HepG2 (cell line): ENCODE measurements around the gene KAT7. TPM values are rescaled to one million over a fixed set of nuclear protein-coding genes. Genes with fewer than 3 reads are reported as not detected.

ENCODE experiments used
- ATAC-seq: fragments of 200-7000 bp; cut with Tn5 transposase; 3 replicates; pipeline ENCODE4 v1.9.1; 2020; ENCODE audit warnings: mild to moderate bottlenecking, moderate library complexity
- BruUV-seq: library from RNA; stranded (reverse); fragments of 400-500 nt; replicated peaks from 2 replicates; lab custom pipeline; 2021; lab: Mats Ljungman, UMichigan
- CTCF ChIA-PET: fragments of 300-600 bp; formaldehyde crosslinking; extraction: SDS; loops from one replicate; lab custom pipeline; 2021; ENCODE audit warnings: low total read pairs, inconsistent platforms, low intra/inter-chr PET ratio; lab: Yijun Ruan, JAX
- POLR2A ChIA-PET: fragments of 350-600 bp; sonication (Branson Sonifier 250); formaldehyde crosslinking; loops from one replicate; lab custom pipeline; 2020; ENCODE audit warnings: antibody characterized with exemption, inconsistent platforms; lab: Yijun Ruan, JAX
- DNase-seq: peaks from one replicate; pipeline ENCODE4 v3.0.0-alpha.2; 2015; ENCODE audit warnings: low spot score
- FAIRE-seq: peaks from 3 replicates; lab custom pipeline; 2011; peaks lifted over from hg19 to GRCh38; lab: Jason Lieb, UNC
- H2AFZ ChIP-seq: one replicate; pipeline ENCODE4 v1.6.1; 2011; ENCODE audit warnings: low read length, inconsistent platforms
- H3K27ac ChIP-seq: fragments of 300-600 bp; 3 replicates; pipeline ENCODE4 v1.8.0; 2011; ENCODE audit warnings: mixed run types, mild to moderate bottlenecking, mixed read lengths, low read length, inconsistent platforms; ENCODE audit not compliant: insufficient read depth; ENCODE audit errors: extremely low read length
- H3K27me3 ChIP-seq, 2 experiments: fragments of 200-600 bp in 1 of 2; 2 replicates in 1 of 2; 3 replicates in 1 of 2; pipeline versions ENCODE4 v1.6.0 to v1.8.0; 2011; ENCODE audit warnings: low read length in 2 of 2, mild to moderate bottlenecking in 2 of 2, moderate library complexity in 2 of 2, inconsistent platforms in 1 of 2; ENCODE audit not compliant: insufficient read depth in 2 of 2, control insufficient read depth in 1 of 2
- H3K36me3 ChIP-seq, 2 experiments: fragments of 200-600 bp in 1 of 2; replicated peaks in 1 of 2; 2 replicates in 1 of 2; 3 replicates in 1 of 2; pipeline versions ENCODE4 v1.5.1 to v1.8.0; 2011; ENCODE audit warnings: low read length in 2 of 2, inconsistent platforms in 1 of 2; ENCODE audit not compliant: insufficient read depth in 2 of 2, control insufficient read depth in 1 of 2
- H3K4me1 ChIP-seq: 2 replicates; pipeline ENCODE4 v1.5.1; 2012; ENCODE audit warnings: low read length, inconsistent platforms; ENCODE audit not compliant: insufficient read depth
- H3K4me2 ChIP-seq: 2 replicates; pipeline ENCODE4 v1.6.0; 2011; ENCODE audit warnings: low read depth, low read length, inconsistent platforms
- H3K4me3 ChIP-seq, 3 experiments: fragments of 200-600 bp in 1 of 3; sonication (generic), shearing (Covaris generic) in 1 of 3; replicated peaks in 1 of 3; 2 replicates each; pipeline ENCODE4 v1.5.1; 2011 to 2016; ENCODE audit warnings: low read length in 3 of 3, inconsistent platforms in 2 of 3, low read depth in 2 of 3, mild to moderate bottlenecking in 2 of 3, control low read depth in 1 of 3, mixed read lengths in 1 of 3; ENCODE audit not compliant: insufficient read depth in 1 of 3
- H3K79me2 ChIP-seq: one replicate; pipeline ENCODE4 v1.6.1; 2011; ENCODE audit warnings: low read length, inconsistent platforms; ENCODE audit not compliant: insufficient read depth
- H3K9ac ChIP-seq: 2 replicates; pipeline ENCODE4 v1.6.0; 2011; ENCODE audit warnings: mild to moderate bottlenecking, low read depth, low read length, inconsistent platforms; ENCODE audit not compliant: insufficient read depth
- H3K9me3 ChIP-seq: 2 replicates; pipeline ENCODE4 v1.5.1; 2012; ENCODE audit warnings: mild to moderate bottlenecking, low read length
- H4K20me1 ChIP-seq: 2 replicates; pipeline ENCODE4 v1.6.0; 2011; ENCODE audit warnings: inconsistent platforms, mild to moderate bottlenecking, low read length, moderate library complexity; ENCODE audit not compliant: insufficient read depth
- ARID2 ChIP-seq: sonication (generic); formaldehyde crosslinking; IDR thresholded peaks from 2 replicates; pipeline ENCODE4 v1.8.1; 2022; ENCODE audit warnings: mild to moderate bottlenecking, missing genetic modification reagents, borderline replicate concordance
- CBX2 ChIP-seq, 2 experiments: fragments of 200-600 bp in 1 of 2; sonication (generic); formaldehyde crosslinking in 1 of 2; IDR thresholded peaks; 2 replicates each; pipeline versions ENCODE4 v1.7.0 to v1.8.1; 2018 to 2022; ENCODE audit warnings: low read depth in 2 of 2, low read length in 1 of 2, mild to moderate bottlenecking in 1 of 2, missing genetic modification reagents in 1 of 2
- NFIB ChIP-seq: sonication (generic); formaldehyde crosslinking; IDR thresholded peaks from 2 replicates; pipeline ENCODE4 v1.9.0; 2021; ENCODE audit warnings: missing genetic modification reagents, mild to moderate bottlenecking, borderline replicate concordance
- ZNF598 ChIP-seq: sonication (generic); formaldehyde crosslinking; IDR thresholded peaks from 2 replicates; pipeline ENCODE4 v1.5.1; 2020; ENCODE audit warnings: mild to moderate bottlenecking, missing genetic modification reagents, borderline replicate concordance
- WGBS: methylation state at CpG from one replicate; pipeline ENCODE4 v1.1.6; 2017; ENCODE audit warnings: low lambda C conversion rate; 5-methylcytosine and 5-hydroxymethylcytosine counted together
- in situ Hi-C: cut with HindIII; loops from 2 replicates; pipeline ENCODE4 v1.10.0; 2017; ENCODE audit warnings: low pct_unique_long_range_greater_than_20kb; ENCODE audit not compliant: extremely low pct_ligation_motif_present
- intact Hi-C: fragments of 100-400 bp; cut with micrococcal nuclease; formaldehyde crosslinking; loops from one replicate; pipeline ENCODE4 v1.10.0; 2022; ENCODE audit not compliant: unreplicated experiment
- polyA plus RNA-seq, 8 experiments: library from polyadenylated mRNA; depleted of rRNA in 3 of 8; stranded (reverse) in 7 of 8; unstranded in 1 of 8; fragments of >200 nt; fragmentation: Illumina TruSeq in 4 of 8; extraction: Trizol in 4 of 8; gene quantifications; 2 replicates each; pipeline versions ENCODE4 v1.2.1 to v1.2.3, GENCODE V29; 2011 to 2016; ENCODE audit warnings: low read depth in 4 of 8, missing spikeins in 1 of 8, mixed read lengths in 1 of 8; ENCODE audit not compliant: insufficient read depth in 1 of 8
- total RNA-seq, 5 experiments: library from RNA; depleted of rRNA; stranded (reverse); fragments of >200 nt; fragmentation: Illumina TruSeq; extraction: Trizol; gene quantifications; 2 replicates each; pipeline ENCODE4 v1.2.3, GENCODE V29; 2016; ENCODE audit warnings: low read depth in 1 of 5
- TF ChIP-seq, protein P1 (sequence below): sonication (generic); formaldehyde crosslinking; IDR thresholded peaks from 2 replicates; pipeline ENCODE4 v1.5.0; 2020; ENCODE audit warnings: mild to moderate bottlenecking, missing genetic modification reagents, moderate library complexity
- TF ChIP-seq, protein P2 (sequence below): sonication (generic); formaldehyde crosslinking; IDR thresholded peaks from 2 replicates; pipeline ENCODE4 v1.8.0; 2022; ENCODE audit warnings: missing genetic modification reagents, low read depth, mild to moderate bottlenecking, borderline replicate concordance

Gene KAT7
- total and polyA plus RNA-seq, 2 of the 13 experiments (the other 11 are each of a cell fraction or from before 2014, with no cell fraction given), result 21.2 to 39.2 TPM

DNA sequence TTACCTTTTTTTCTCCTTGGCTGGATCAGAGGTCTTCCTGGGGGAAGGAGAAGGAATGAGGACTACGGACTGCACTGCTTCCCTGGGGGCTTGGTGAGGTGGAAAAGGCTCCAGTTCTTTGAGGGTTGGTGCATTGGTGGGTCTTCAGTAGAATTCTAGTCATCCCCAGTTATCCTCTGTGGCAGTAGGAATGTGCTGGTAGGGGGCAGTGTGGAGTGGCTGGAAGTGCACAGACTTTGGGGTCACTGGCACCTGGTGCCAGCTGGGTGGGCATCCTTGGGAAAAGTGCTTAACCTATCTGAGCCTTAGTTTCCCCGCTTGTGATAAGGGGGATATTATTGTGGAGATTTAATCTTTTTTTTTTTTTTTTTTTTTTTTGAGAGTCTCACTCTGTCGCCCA is 53.1 kb downstream of the KAT7 start:
- intact Hi-C loops (no loop called here), in situ Hi-C loops (no loop called here)
- H4K20me1 ChIP-seq, result no peaks in the 10 kb centered on the region
- H3K9ac ChIP-seq, result no peak overlapping the region
- DNase-seq, result no peak
- ChIA-PET POLR2A (no interaction called here), CTCF (no interaction called here)
- H3K4me2 ChIP-seq, result no peak overlapping the region
- H3K36me3 ChIP-seq, result no peaks in the 10 kb centered on the region
- no peaks in the 10 kb centered on the region for H3K27me3 ChIP-seq
- H3K79me2 ChIP-seq, result no peaks in the 10 kb centered on the region
- no peak overlapping the region for H2AFZ ChIP-seq
- H3K4me3 ChIP-seq, result no peak overlapping the region
- no peak overlapping the region for H3K27ac ChIP-seq
- ATAC-seq, result no peak
- 94% methylated on average over 3 of the region's 3 CpGs for WGBS
- H3K4me1 ChIP-seq, result peaks cover 18% of the 10 kb centered on the region
- BruUV-seq, result no TSS peak
- no peaks in the 10 kb centered on the region for H3K9me3 ChIP-seq
- no peak for FAIRE-seq
- no peak for TF ChIP-seq ZNF598
- TF ChIP-seq, protein P1, sequence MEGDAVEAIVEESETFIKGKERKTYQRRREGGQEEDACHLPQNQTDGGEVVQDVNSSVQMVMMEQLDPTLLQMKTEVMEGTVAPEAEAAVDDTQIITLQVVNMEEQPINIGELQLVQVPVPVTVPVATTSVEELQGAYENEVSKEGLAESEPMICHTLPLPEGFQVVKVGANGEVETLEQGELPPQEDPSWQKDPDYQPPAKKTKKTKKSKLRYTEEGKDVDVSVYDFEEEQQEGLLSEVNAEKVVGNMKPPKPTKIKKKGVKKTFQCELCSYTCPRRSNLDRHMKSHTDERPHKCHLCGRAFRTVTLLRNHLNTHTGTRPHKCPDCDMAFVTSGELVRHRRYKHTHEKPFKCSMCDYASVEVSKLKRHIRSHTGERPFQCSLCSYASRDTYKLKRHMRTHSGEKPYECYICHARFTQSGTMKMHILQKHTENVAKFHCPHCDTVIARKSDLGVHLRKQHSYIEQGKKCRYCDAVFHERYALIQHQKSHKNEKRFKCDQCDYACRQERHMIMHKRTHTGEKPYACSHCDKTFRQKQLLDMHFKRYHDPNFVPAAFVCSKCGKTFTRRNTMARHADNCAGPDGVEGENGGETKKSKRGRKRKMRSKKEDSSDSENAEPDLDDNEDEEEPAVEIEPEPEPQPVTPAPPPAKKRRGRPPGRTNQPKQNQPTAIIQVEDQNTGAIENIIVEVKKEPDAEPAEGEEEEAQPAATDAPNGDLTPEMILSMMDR (CRISPR knock-in tag), result 0 out of 2 replicates have a peak, but pooled peaks have one; percentile 11
- no peak for TF ChIP-seq CBX2 (IDR thresholded peaks at IDR 0.05; ENCODE audit: low read depth, low read length)
- no peak for TF ChIP-seq CBX2 (CRISPR knock-in tag; IDR thresholded peaks at IDR 0.05; ENCODE audit: low read depth)
- TF ChIP-seq ARID2, result no peak

DNA sequence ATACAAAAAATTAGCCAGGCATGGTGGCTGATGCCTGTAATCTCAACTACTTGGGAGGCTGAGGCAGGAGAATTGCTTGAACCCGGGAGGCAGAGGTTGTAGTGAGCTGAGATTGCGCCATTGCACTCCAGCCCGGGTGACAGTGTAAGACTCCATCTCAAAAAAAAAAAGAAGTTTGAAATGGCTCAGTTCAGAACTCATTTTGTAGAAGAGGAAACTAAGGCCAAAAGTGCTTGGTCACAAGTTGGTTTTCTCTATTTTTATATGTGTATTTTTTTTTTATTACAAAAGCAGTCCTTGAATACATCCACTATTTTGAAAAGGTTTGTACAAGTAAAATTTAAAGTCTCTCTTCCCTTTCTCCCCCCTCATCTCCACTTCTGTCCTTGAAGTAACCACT is 53.9 kb downstream of the KAT7 start:
- WGBS, result 78% methylated on average over 3 of the region's 3 CpGs
- no peaks in the 10 kb centered on the region for H3K27me3 ChIP-seq
- POLR2A ChIA-PET, result no interaction called here
- in situ Hi-C loops (no loop called here), intact Hi-C loops (no loop called here)
- FAIRE-seq (no peak), ATAC-seq (no peak), DNase-seq (no peak)
- no peaks in the 10 kb centered on the region for H3K79me2 ChIP-seq
- no peaks in the 10 kb centered on the region for H3K9me3 ChIP-seq
- no peak overlapping the region for H3K27ac ChIP-seq
- no TSS peak for BruUV-seq
- H3K9ac ChIP-seq, result no peak overlapping the region
- CTCF ChIA-PET, result no interaction called here
- H3K4me3 ChIP-seq, result no peak overlapping the region
- no peak for TF ChIP-seq NFIB
- TF ChIP-seq, protein P2, sequence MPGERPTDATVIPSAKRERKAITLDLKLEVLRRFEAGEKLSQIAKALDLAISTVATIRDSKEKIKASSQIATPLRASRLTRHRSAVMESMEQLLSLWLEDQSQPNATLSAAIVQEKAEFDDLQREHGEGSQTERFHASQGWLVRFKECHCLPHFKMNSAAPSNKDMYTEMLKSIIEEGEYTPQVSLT (CRISPR knock-in tag), result no peak
- no peak overlapping the region for H3K4me2 ChIP-seq
- no peak overlapping the region for H2AFZ ChIP-seq
- no peaks in the 10 kb centered on the region for H4K20me1 ChIP-seq
- peaks cover 13% of the 10 kb centered on the region for H3K4me1 ChIP-seq
- no peaks in the 10 kb centered on the region for H3K36me3 ChIP-seq
